Activated gamma-delta T cell treated with Interleukin-2 at 50 U/mL for 16 hours (primary cell): ENCODE data around the gene IGDCC3.

ENCODE experiments used
- DNase-seq: peaks from one replicate; pipeline ENCODE4 v3.0.0-alpha.2; 2020

The IGDCC3 gene

DNA sequence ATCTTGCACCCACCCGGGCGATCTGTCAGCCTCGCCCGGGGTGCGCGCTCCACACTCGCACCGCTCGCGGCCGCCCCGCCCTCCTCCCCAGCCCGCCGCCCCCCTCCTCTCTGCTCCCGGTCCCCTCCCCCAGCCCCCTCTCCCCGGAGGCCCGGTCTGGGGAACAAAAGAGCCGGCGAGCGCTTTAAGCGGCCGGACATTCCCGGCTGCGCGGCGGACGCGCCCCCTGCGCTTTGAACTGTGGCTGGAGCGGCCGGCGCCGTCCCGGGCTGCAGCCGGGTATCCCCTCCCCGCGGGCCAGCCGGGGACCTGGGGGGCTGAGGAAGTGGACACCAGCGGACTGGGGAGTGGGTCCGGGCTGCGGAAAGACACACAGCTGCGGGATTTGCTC, at the start of gene IGDCC3:
Gene IGDCC3 (minus strand): TSS at position 27 of the 391 bp plus-strand sequence. CDS start 214 bp downstream, outside the sequence.
- DNase-seq, result no peak

DNA sequence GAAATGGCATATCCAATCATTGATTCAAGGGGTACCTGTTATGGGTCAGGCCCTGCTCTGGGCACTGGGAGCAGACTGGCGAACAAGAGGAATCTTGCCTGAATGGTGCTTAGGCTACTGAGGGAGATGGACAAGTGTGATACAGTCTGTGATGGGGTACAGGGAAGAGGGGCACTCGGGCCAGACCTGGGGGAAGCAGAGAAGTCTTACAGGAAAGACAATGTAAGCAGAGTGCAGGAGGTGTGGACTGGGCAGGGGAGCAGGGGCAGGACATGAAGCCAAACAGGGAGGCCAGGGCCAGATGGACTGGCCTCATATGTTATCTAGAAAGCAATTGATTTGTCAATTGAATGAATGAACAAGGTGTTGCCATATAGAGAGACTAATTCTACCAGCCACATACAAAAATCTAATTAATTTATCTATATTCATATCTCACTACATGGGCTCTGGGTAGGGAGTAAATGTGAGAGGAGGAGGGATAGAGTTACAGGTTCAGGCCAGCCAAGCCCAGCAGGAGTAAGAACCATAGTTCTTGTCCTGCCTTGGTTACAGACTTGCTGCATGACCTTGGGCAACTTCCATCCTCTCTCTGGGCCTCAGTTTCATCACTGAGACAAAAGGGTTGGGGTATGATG, 48.5 kb upstream of the IGDCC3 start:
- no peak for DNase-seq

DNA sequence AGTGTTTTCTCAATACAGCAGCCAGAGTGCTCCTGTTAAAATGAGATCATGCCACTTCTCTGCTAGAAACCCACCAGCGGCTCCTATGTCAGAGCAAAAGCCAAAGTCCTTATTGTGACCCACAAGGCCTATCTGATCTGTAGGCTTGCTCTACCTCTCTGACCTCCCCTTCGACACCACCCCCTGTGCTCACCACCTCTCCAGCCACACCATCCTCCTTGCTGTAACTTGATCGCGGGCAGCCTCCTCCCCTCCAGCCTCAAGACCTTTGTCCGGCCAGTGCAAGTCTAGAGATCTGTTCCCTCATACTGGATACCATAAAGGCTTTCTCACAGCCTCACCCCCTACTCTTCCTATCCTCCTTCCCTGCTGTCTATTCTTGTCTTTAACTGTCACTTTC, 46.9 kb upstream of the IGDCC3 start:
- DNase-seq, result no peak

- no peak for DNase-seq
Measured at GRCh38 chr15:65423976-65424679, 46.3 kb upstream of the IGDCC3 start.

GRCh38 chr15:65423150-65423975, 45.6 kb upstream of the IGDCC3 start:
- no peak for DNase-seq

DNA sequence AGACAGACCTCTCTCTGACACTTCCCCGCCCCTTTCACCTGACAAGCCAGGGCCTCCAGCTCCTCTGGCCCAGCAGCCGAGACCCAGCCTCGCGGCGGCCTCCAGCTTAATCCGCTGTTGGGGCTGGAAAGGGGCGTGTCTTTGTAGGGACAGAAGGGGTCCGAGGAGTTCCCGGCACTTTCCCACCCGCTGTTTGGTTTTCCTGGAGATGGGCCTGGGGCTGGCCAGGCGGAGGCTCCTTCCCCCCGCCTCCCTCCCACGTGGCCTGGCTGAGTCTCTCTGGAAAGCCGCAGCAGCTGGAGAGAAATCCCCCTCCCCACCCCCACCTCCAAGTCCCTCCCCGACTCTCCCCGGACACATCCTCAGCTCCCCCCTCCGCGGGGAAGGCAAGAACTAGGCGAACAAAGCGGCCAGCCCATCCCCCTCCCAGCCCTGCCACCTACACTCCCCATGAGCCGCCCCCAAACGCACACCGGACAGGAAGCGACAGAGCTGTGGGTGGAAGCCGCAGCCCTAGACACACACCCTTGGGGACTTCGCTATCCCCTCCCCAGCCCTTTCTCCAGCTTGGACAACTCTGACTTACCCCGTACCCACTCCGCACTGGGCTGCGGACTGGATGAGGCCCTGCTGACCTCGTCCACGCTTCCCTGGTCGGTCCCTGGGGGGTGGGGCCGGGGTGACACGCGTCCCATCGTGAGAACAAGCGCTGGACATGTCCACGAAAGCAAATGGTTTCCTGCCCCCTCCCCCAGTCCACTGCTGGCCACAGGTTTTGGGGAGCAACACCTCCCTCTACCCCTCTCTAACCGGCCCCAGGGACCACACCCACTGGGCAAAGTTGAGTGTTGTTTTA, 43.8 kb upstream of the IGDCC3 start:
- no peak for DNase-seq

GRCh38 chr15:65420975-65421359, 43.2 kb upstream of the IGDCC3 start:
- no peak for DNase-seq

DNA sequence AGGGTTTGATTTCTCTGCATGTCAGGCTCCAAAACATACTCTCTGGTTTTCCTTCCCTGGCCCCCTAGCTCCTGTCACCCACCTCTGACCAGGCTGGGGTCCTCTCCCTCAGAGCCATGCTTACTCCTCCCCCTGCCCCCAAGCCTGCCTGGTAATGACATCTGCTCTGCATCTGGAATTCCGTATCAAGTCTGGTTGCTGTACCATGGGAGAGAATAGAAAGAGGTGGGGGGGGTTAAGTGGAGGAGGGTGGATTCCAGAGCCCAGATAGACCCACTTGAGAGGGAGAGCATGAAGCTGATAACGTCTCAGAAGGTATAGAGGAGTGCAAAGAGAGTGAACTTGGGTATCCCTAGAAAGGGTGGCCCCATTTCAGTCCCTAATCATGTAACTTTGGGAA, 40.8 kb upstream of the IGDCC3 start:
- no peak for DNase-seq

- no peak for DNase-seq
Measured at GRCh38 chr15:65416845-65417416, 39.1 kb upstream of the IGDCC3 start.

DNA sequence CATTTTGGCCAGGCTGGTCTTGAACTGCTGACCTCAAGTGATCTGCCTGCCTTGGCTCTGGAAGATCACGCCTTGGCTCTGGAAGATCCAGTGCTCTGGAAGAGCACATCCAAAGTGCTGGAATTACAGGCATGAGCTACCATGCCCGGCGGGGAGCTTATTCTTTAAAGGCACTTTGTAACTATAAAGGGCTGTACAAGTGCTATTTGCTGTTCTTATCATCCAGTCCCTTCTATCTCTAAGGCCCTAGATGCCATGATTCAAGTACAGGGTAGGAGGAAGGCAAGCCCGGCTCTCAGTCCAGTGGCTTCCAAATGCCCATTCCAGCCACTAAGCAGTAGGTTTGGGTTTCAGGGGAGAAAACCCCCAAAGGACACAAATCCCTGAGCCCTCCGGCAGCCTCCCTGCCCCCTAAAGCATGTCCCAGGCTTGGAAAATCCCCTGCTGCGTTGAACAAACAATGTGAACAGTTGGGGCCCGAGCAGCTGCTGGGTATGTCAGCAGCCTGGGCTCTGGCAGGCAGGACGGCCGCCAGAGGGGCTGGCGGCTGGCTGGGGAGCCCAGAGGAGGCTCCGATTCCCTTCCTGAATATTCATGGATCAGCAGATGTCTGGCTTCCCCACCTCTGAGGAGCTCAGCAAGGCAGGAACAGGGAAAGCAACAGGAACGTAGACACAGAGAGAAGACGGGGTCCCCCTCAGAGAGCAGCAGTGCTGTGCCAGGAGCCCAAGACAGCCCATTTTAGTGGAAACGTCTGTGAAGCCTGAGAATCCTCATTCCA, 37.2 kb upstream of the IGDCC3 start:
- no peak for DNase-seq

DNA sequence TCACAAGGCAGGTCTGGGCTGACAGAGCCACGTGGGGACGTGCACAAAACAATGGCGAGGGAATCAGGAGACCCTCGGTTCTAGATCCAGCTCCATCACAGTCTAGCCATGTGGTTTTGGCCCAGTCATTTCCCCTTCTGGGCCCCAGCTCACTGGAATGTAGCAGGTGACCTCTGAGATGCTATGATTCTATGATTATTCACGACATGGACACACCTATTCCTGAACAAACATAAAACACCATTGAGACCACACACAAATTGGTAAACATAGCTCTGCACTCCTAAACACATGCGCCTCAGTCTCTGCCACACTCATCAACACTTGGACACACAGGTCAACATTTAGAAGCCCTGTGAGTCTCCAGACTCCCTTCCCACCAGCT, 36.0 kb upstream of the IGDCC3 start:
- no peak for DNase-seq

- DNase-seq, result no peak
Measured at GRCh38 chr15:65413051-65413759, 35.4 kb upstream of the IGDCC3 start.

DNA sequence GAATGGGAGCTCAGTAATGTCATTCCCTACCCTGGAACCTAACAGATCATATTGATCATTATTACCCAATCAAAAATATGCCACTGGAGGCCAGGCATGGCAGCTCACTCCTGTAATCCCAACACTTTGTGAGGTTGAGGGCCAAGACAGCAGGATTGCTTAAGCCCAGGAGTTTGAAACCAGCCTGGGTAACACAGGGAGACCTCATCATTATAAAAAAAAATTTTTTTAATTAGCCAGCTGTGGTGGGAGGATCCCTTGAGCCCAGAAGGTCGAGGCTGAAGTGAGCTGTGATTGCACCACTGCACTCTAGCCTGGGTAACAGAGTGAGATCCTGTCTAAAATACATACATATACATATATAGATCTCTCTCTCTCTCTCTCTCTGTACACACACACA, 34.8 kb upstream of the IGDCC3 start:
- no peak for DNase-seq

- DNase-seq, result no peak
Measured at GRCh38 chr15:65411465-65412071, 33.8 kb upstream of the IGDCC3 start.

DNA sequence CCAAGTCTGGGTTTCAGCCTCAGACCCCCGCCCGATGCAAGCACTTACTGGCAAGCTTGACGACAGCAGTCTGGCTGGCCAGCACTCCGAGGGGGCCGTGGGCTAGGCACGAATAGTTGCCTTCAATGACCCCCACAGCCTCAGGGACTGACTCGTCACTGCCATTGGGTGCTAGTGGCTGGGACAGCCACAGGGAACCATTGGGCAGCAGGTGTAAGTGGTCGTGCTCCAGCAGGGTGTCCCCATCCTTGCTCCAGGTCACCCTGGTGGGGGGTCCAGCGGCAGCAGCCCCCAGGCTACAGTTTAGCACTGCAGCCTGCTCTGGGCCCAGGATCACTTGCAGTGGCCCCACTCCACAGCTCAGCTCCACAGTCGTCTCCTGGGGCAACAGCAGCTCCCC, 33.2 kb upstream of the IGDCC3 start:
- no peak for DNase-seq

GRCh38 chr15:65410036-65410435, 32.2 kb upstream of the IGDCC3 start:
- DNase-seq, result no peak

DNA sequence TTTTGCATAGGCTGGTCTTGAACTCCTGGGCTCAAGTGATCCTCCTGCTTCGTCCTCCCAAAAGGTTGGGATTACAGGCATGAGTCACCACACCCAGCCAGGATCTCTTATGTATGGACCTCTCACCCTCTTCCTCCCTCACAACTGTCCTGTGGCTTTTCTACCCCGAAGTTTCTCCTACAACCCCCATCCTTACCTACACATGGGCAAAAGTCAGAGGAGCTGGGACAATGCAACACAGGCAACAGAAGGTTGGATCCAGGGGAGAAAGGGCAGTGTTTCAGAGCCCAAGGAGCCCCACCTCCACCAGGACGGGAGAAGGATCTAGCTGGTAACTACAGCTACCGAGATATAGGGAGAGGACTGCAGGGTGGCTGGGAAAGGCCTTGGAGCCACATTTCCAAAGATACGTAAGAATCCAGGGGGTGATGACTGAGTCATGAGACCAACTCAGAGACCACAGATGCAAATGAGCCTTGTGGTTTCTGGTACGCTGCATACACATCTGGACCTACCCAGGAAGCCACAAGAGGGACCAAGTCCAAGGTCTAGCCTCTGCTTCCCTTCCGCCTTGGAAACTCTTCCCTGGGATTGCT, 31.3 kb upstream of the IGDCC3 start:
- DNase-seq, result no peak

DNA sequence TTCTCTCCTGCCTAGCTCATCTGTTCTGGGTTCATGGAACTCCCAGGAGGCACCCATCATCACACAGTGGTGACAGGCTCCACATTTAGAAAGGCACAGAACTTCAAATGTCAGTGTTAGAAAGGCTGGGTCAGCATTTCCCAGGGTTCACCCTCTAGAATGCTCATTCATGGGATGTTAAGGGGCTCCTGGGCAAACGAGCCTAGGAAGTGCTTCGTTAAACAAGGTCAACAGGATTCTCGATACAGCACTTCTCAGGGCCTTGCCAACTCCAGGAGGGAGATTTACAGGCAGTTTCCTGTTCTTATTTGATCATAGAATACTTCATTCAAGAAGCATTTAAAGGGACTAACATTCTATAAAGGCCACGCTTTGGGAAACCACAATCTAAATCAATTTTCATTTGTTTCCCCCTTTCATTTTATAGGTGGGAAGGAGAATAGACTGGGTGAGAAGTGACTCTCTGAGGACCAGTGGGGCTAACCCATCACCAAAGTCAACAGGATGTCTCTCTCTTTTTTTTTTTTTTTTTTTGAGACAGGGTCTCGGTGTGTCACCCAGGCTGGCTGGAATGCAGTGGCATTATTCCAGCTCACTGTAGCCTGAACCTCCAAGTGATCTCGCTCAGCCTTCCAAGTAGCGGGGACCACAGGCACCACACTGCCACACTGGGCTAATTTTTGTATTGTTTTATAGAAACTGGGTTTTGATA, 30.7 kb upstream of the IGDCC3 start:
- DNase-seq, result no peak

DNA sequence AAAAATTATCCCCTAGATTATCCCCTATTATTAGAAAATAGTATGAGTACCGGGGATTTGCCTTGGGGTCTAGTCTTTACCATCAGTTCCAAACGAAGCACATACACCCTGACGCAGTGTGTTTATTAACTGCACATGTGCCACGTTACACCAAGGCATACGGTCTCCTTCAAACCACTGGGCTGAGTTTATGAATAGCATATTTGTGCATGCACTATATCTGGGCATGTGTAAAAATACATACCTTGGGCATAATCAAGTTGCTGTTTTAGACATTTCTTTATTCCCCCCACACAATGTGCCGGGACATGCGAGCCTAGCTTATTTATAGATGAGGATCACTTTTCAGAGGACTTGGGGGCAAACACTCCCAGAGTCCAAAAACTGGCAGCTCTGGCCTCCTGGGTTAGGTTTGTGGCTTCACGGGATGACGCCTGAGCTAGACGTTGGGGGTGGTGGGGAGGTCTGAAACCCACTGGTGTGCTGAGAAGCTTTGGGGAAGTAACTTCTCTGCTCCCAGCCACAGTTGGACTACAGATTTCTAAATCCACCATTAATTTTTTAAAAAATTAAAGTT, 28.7 kb upstream of the IGDCC3 start:
- DNase-seq, result no peak
